Measurements from ENCODE around the gene MOB2.

The MOB2 gene

GRCh38 chr11:1476940-1477736, 9.4 kb downstream of the MOB2 start:
- no peak for TF ChIP-seq CTCF (IDR thresholded peaks at IDR 0.05; ENCODE audit: unreplicated experiment in 3 of 3)

GRCh38 chr11:1475841-1476240, 10.7 kb downstream of the MOB2 start:
- Mint-ChIP-seq H3K4me3 (no peak overlapping the region), H3K9me3 (no peaks in the 10 kb centered on the region)
- no peak for TF ChIP-seq CTCF (IDR thresholded peaks at IDR 0.05; ENCODE audit: unreplicated experiment in 3 of 3)

More at GRCh38 chr11:1476940-1477736, 9.4 kb downstream of the MOB2 start:
- H3K4me1 Mint-ChIP-seq = no peaks in the 10 kb centered on the region
- H3K4me3 Mint-ChIP-seq = no peak overlapping the region
- H3K27me3 Mint-ChIP-seq (ENCODE audit: low read depth) = no peaks in the 10 kb centered on the region
- H3K9me3 Mint-ChIP-seq = no peaks in the 10 kb centered on the region
- H3K27ac Mint-ChIP-seq = no peak overlapping the region
- H3K36me3 Mint-ChIP-seq (ENCODE audit: low read depth) = peaks cover 37% of the 10 kb centered on the region

GRCh38 chr11:1473786-1474185, 12.8 kb downstream of the MOB2 start:
- Mint-ChIP-seq H3K27me3 (ENCODE audit: low read depth) (no peaks in the 10 kb centered on the region), H3K36me3 (ENCODE audit: low read depth) (peaks cover 33% of the 10 kb centered on the region), H3K4me1 (no peaks in the 10 kb centered on the region), H3K27ac (no peak overlapping the region), H3K9me3 (no peaks in the 10 kb centered on the region), H3K4me3 (no peak overlapping the region)
- TF ChIP-seq CTCF (IDR thresholded peaks at IDR 0.05; ENCODE audit: unreplicated experiment in 3 of 3) = no peak

More at GRCh38 chr11:1475841-1476240, 10.7 kb downstream of the MOB2 start:
- H3K27me3 Mint-ChIP-seq (ENCODE audit: low read depth) = no peaks in the 10 kb centered on the region
- H3K36me3 Mint-ChIP-seq (ENCODE audit: low read depth) = peaks cover 37% of the 10 kb centered on the region
- H3K4me1 Mint-ChIP-seq = no peaks in the 10 kb centered on the region
- no peak overlapping the region for H3K27ac Mint-ChIP-seq

- H3K27me3 Mint-ChIP-seq (ENCODE audit: low read depth) = no peaks in the 10 kb centered on the region
- no peaks in the 10 kb centered on the region for H3K4me1 Mint-ChIP-seq
- H3K27ac Mint-ChIP-seq = no peak overlapping the region
- no peak overlapping the region for H3K4me3 Mint-ChIP-seq
- TF ChIP-seq CTCF (IDR thresholded peaks at IDR 0.05; ENCODE audit: unreplicated experiment in 3 of 3) = no peak
- H3K9me3 Mint-ChIP-seq = no peaks in the 10 kb centered on the region
- peaks cover 28% of the 10 kb centered on the region for H3K36me3 Mint-ChIP-seq (ENCODE audit: low read depth)
Measured at GRCh38 chr11:1473011-1473628, 13.5 kb downstream of the MOB2 start.

GRCh38 chr11:1472180-1473005, 14.2 kb downstream of the MOB2 start:
- no peaks in the 10 kb centered on the region for H3K9me3 Mint-ChIP-seq
- no peak for TF ChIP-seq CTCF (IDR thresholded peaks at IDR 0.05; ENCODE audit: unreplicated experiment in 3 of 3)
- no peak overlapping the region for H3K4me3 Mint-ChIP-seq
- no peak overlapping the region for H3K27ac Mint-ChIP-seq
- peaks cover 23% of the 10 kb centered on the region for H3K36me3 Mint-ChIP-seq (ENCODE audit: low read depth)
- H3K27me3 Mint-ChIP-seq (ENCODE audit: low read depth) = no peaks in the 10 kb centered on the region
- peaks cover under 1% of the 10 kb centered on the region for H3K4me1 Mint-ChIP-seq
